Right lobe of liver (tissue), 4 donors: ENCODE measurements around the gene DNMBP.

Source experiments
- POLR2A ChIP-seq: fragments of 450-650 bp; IDR thresholded peaks from one replicate; pipeline ENCODE4 v1.6.1; 2017; ENCODE audit warnings: antibody characterized with exemption, mild to moderate bottlenecking
- TF ChIP-seq, protein P1 (sequence below), 4 donors: fragments of 200-600 bp in 3 of 4; fragments of 450-650 bp in 1 of 4; IDR thresholded peaks; one replicate each; pipeline versions ENCODE4 v1.5.1 to v1.8.0; 2016 to 2022; ENCODE audit warnings: antibody characterized with exemption in 4 of 4, mild to moderate bottlenecking in 2 of 4
- donor health status: DM: no; HTN: no; CAD: no.
- donor health status: DM: no; HTN: no; CAD: no.
- donor health status: DM: no; HTN: yes; CAD: no.

DNA sequence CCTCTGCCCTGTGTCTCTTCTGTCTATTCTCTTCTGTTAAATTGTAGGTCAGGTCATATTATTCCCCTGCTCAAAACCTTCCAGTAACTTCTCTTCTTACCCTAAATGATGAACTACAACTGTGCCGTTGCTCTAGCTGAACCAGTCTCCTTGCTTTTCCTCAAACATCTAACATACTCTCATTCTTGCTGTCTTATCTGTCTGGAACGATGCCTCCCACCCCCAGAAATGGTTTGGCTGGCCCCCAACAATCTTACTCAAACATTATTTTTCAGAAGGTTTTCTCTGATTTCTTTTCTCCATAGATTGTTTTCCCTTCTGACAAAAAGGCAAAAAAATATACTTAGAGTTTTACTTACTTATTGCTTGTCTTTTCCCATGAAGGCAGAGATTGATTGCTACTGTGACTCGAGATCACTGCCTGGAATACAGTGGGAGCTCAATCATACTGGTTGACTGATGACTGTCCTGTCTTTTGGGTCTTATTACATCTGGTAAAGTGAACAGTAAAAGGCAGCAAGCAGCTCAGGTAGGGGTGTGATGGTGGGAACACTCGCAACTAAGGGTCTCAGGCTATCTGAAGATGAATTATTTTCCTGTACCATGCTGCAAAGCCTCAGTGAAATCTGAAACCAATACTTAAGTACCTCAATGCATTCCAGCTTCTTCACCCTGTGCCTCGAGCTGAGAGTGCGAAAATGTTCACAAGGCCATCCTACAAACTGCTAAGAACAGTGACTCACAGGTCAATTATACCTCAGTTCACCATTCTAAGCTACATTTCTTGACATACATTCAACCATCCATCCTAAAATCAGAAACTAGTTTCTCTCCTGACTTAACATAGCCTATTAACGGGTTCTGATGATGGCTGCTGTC, 67.6 kb downstream of the DNMBP start:
- TF ChIP-seq, protein P1, sequence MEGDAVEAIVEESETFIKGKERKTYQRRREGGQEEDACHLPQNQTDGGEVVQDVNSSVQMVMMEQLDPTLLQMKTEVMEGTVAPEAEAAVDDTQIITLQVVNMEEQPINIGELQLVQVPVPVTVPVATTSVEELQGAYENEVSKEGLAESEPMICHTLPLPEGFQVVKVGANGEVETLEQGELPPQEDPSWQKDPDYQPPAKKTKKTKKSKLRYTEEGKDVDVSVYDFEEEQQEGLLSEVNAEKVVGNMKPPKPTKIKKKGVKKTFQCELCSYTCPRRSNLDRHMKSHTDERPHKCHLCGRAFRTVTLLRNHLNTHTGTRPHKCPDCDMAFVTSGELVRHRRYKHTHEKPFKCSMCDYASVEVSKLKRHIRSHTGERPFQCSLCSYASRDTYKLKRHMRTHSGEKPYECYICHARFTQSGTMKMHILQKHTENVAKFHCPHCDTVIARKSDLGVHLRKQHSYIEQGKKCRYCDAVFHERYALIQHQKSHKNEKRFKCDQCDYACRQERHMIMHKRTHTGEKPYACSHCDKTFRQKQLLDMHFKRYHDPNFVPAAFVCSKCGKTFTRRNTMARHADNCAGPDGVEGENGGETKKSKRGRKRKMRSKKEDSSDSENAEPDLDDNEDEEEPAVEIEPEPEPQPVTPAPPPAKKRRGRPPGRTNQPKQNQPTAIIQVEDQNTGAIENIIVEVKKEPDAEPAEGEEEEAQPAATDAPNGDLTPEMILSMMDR (IDR thresholded peaks at IDR 0.05), result no peak
- no peak for TF ChIP-seq POLR2A
